Astrocyte of the spinal cord (primary cell): ENCODE measurements around the gene MYO1C.

Experiments
- DNase-seq: peaks from one replicate; pipeline ENCODE4 v3.0.0; 2011; ENCODE audit warnings: low read depth, low spot score
- H3K4me3 ChIP-seq: 2 replicates; pipeline ENCODE4 v1.5.1; 2011; ENCODE audit warnings: low read depth, mild to moderate bottlenecking, low read length, moderate library complexity
- CTCF ChIP-seq: IDR thresholded peaks from 2 replicates; pipeline ENCODE4 v1.5.1; 2012; ENCODE audit warnings: low read depth, mild to moderate bottlenecking, low read length, inconsistent platforms
- in situ Hi-C: cut with HindIII; loops from 2 replicates; pipeline ENCODE4 v1.10.0; 2017; ENCODE audit warnings: low sequenced_read_pairs

The MYO1C gene

GRCh38 chr17:1475321-1475854 lies 17.1 kb downstream of the MYO1C start:
- in situ Hi-C loops: no loop called here
- no peak for TF ChIP-seq CTCF
- DNase-seq: no peak
- H3K4me3 ChIP-seq: no peak overlapping the region

DNA sequence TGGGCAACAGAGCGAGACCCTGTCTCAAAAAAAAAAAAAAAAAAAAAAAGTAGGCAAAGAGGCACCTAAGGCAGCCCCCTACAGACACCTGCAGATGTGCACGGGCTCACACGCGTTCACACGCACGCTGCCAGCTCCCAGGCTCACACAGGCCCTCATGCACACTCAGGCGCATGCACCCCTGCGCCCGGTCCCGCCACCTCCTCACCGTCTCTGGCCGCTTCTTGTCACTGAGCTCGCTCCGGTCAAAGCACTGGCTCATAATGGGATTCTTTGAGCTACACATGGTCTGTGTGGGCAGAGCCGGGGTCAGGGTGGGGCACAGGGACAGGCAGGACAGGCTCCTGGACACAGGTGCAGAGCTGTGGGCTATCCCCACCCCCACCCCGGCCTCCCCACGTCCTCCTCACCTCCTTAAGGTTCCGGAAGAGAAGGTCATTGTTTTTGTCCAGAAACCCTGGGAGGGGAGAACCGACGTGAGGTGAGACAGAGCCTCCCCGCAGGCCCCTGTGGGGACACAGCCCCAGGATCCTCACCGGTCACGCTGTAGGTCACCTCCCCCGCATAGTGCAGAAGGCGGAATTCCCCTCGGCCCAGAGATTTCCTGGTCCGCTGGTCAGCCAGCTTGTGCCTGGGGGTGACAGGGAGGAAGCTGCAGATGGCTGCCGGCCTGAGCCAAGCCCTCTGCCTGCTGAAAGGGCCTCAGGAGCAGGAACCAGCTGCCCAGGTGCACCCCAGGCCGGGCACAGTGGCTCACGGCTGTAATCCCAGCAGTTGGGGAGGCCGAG lies 17.9 kb downstream of the MYO1C start:
- no peak for DNase-seq
- in situ Hi-C loops: no loop called here
- H3K4me3 ChIP-seq: no peak overlapping the region
- TF ChIP-seq CTCF: no peak

GRCh38 chr17:1473841-1474240 lies 18.6 kb downstream of the MYO1C start:
- DNase-seq: no peak
- TF ChIP-seq CTCF: no peak
- in situ Hi-C loops: no loop called here
- H3K4me3 ChIP-seq: no peak overlapping the region

DNA sequence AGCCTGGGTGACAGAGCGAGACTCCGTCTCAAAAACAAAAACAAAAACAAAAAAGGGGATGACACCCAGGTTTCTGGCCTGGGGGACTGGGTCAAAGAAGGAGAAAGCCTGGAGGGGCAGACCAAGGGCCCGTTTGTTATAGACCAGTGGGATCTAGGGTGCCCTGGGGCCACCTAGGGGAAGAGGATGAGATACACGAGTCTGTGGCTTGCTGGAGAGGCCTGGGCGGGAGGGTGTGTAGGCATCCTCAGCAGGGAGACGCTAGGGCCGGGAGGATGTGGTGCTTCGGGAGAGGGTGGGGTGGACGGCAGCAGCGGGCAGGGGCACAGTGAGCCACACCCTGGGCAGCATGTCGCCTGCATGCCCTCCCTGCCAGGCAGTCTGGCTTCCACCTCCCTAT lies 19.3 kb downstream of the MYO1C start:
- DNase-seq: no peak
- in situ Hi-C loops: no loop called here
- H3K4me3 ChIP-seq: no peak overlapping the region
- no peak for TF ChIP-seq CTCF

DNA sequence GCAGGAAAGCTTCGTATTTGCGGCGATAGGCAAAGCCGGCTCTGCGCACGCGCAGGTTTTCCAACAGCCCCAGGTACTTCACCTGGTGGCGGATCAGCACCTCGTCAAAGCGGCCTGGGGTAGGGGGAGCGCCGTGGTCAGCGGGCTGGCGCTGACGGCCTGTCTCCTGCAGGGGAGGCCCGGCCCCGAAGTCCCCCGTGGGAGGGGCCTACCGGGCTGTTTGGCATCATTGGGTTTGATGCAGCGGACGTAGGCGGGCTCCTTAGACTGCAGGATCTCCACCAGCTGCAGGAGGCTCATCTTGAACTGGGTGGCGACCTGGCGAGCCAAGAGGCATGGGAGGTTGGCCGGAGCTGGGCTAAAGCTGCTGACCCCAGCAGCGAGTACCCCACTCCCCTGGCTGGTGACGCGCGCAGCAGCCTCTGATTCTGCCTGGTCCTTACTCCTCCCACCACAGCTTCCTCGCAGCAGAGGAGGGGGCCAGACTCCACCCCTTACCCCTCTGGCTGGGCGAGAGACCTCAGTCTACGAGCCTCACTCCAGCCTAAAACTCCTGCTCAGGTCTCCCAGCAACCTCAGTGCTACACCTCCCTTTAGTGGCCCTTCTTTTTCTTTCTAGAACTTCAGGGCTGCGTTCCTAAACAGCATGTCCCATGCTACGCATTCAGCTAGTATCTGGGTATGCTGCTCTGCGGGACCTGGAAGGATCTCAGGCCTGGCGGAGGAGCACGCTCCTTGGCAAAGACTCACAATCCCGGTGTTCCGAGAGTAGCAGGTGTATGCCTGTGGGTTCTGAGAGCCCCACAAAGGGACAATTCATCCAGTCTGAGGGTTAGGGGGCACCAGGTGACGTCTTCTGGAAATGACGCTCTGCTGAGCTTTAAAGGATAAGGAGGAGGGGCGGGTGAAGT lies 20.3 kb downstream of the MYO1C start:
- TF ChIP-seq CTCF: no peak
- in situ Hi-C loops: no loop called here
- no peak overlapping the region for H3K4me3 ChIP-seq
- DNase-seq: no peak

GRCh38 chr17:1471490-1471889 lies 21.0 kb downstream of the MYO1C start:
- no peak for DNase-seq
- H3K4me3 ChIP-seq: no peak overlapping the region
- TF ChIP-seq CTCF: no peak
- in situ Hi-C loops: no loop called here
